NCI-H2227 treated with DMSO at 0.1 percent for 48 hours (cell line): ENCODE measurements around the gene SLC26A3.
"Not testable (repeated sequence)": the region's sequence is repeated elsewhere in the genome, so short reads cannot be mapped to it uniquely, and the experiment has no call there.

Experiments
- DNase-seq: peaks from one replicate; lab custom pipeline; 2025; lab: John Stamatoyannopoulos, UW

Gene SLC26A3

GRCh38 chr7:107803009-107803610 is at the start of gene SLC26A3:
SLC26A3 (minus strand) TSS chr7:107803223; CDS start chr7:107794509, 8,714 bp downstream.
- DNase-seq, result no peak

GRCh38 chr7:107850643-107851042 is 47.6 kb upstream of the SLC26A3 start:
- DNase-seq, result no peak

GRCh38 chr7:107850216-107850615 is 47.2 kb upstream of the SLC26A3 start:
- DNase-seq, result no peak

- DNase-seq, result not testable (repeated sequence)
Observed at GRCh38 chr7:107848211-107848610, 45.2 kb upstream of the SLC26A3 start.

GRCh38 chr7:107847836-107848175 is 44.8 kb upstream of the SLC26A3 start:
- not testable (repeated sequence) for DNase-seq

GRCh38 chr7:107847168-107847835 is 44.3 kb upstream of the SLC26A3 start:
- DNase-seq, result no peak

GRCh38 chr7:107846324-107846723 is 43.3 kb upstream of the SLC26A3 start:
- no peak for DNase-seq

- DNase-seq, result no peak
Observed at GRCh38 chr7:107843184-107843583, 40.2 kb upstream of the SLC26A3 start.

- DNase-seq, result no peak
Observed at GRCh38 chr7:107842213-107842612, 39.2 kb upstream of the SLC26A3 start.

- DNase-seq, result no peak
Observed at GRCh38 chr7:107838816-107839565, 36.0 kb upstream of the SLC26A3 start.

GRCh38 chr7:107838024-107838601 is 35.1 kb upstream of the SLC26A3 start:
- DNase-seq, result no peak

GRCh38 chr7:107837145-107837512 is 34.1 kb upstream of the SLC26A3 start:
- DNase-seq, result no peak

GRCh38 chr7:107836237-107837144 is 33.5 kb upstream of the SLC26A3 start:
- DNase-seq, result no peak

- no peak for DNase-seq
Observed at GRCh38 chr7:107834401-107834800, 31.4 kb upstream of the SLC26A3 start.

GRCh38 chr7:107833684-107834106 is 30.7 kb upstream of the SLC26A3 start:
- no peak for DNase-seq

- no peak for DNase-seq
Observed at GRCh38 chr7:107830420-107830819, 27.4 kb upstream of the SLC26A3 start.

- DNase-seq, result no peak
Observed at GRCh38 chr7:107828540-107828939, 25.5 kb upstream of the SLC26A3 start.

GRCh38 chr7:107827501-107827900 is 24.5 kb upstream of the SLC26A3 start:
- DNase-seq, result no peak

- no peak for DNase-seq
Observed at GRCh38 chr7:107826451-107826850, 23.4 kb upstream of the SLC26A3 start.

- DNase-seq, result no peak
Observed at GRCh38 chr7:107824858-107825257, 21.8 kb upstream of the SLC26A3 start.

GRCh38 chr7:107818622-107819021 is 15.6 kb upstream of the SLC26A3 start:
- no peak for DNase-seq
